ENCODE results near the gene CYB5R3.

DNA sequence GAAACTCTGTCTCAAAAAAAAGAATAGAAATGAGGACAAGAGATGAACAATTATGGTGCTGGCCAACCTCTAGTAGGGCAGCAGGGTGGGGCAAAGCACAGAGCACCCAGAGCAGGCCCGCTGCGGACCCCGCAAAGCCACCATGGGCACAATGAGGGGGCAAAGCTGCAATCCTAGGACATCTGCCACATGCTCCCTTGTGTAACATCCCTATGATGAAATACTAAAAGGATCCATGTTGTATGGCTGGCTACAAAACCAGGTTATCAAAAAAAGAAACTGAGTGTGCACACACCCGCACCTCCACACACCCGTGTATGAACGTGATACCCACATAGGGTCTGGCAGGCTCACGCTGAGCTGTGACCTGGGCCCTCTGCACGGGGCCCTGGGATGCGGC lies 16.2 kb downstream of the CYB5R3 start:
- TF ChIP-seq, protein P1, sequence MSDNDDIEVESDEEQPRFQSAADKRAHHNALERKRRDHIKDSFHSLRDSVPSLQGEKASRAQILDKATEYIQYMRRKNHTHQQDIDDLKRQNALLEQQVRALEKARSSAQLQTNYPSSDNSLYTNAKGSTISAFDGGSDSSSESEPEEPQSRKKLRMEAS (IDR thresholded peaks at IDR 0.05): no peak
- TF ChIP-seq YY1 (IDR thresholded peaks at IDR 0.05; ENCODE audit: low read depth) (no peak), TEAD4 (IDR thresholded peaks at IDR 0.05) (no peak), TCF12 (IDR thresholded peaks at IDR 0.05; ENCODE audit: low read depth) (no peak)
- TF ChIP-seq, protein P2, sequence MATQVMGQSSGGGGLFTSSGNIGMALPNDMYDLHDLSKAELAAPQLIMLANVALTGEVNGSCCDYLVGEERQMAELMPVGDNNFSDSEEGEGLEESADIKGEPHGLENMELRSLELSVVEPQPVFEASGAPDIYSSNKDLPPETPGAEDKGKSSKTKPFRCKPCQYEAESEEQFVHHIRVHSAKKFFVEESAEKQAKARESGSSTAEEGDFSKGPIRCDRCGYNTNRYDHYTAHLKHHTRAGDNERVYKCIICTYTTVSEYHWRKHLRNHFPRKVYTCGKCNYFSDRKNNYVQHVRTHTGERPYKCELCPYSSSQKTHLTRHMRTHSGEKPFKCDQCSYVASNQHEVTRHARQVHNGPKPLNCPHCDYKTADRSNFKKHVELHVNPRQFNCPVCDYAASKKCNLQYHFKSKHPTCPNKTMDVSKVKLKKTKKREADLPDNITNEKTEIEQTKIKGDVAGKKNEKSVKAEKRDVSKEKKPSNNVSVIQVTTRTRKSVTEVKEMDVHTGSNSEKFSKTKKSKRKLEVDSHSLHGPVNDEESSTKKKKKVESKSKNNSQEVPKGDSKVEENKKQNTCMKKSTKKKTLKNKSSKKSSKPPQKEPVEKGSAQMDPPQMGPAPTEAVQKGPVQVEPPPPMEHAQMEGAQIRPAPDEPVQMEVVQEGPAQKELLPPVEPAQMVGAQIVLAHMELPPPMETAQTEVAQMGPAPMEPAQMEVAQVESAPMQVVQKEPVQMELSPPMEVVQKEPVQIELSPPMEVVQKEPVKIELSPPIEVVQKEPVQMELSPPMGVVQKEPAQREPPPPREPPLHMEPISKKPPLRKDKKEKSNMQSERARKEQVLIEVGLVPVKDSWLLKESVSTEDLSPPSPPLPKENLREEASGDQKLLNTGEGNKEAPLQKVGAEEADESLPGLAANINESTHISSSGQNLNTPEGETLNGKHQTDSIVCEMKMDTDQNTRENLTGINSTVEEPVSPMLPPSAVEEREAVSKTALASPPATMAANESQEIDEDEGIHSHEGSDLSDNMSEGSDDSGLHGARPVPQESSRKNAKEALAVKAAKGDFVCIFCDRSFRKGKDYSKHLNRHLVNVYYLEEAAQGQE (IDR thresholded peaks at IDR 0.05; ENCODE audit: low read depth): no peak
- TF ChIP-seq, protein P3, sequence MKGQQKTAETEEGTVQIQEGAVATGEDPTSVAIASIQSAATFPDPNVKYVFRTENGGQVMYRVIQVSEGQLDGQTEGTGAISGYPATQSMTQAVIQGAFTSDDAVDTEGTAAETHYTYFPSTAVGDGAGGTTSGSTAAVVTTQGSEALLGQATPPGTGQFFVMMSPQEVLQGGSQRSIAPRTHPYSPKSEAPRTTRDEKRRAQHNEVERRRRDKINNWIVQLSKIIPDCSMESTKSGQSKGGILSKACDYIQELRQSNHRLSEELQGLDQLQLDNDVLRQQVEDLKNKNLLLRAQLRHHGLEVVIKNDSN (IDR thresholded peaks at IDR 0.05): no peak

Measured in Ishikawa (cell line).